HG02943 (cell line): Measurements from ENCODE around the gene ALG1L2.
"Not testable (repeated sequence)": the region's sequence is repeated elsewhere in the genome, so short reads cannot be mapped to it uniquely, and the experiment has no call there.

Experiments
- ATAC-seq: cut with Tn5 transposase; IDR thresholded peaks from one replicate; pipeline ENCODE4 v1.9.1; 2021; ENCODE audit warnings: mild to moderate bottlenecking, low read depth, moderate library complexity; ENCODE audit not compliant: unreplicated experiment

Gene ALG1L2

GRCh38 chr3:130093741-130094391, 12.2 kb downstream of the ALG1L2 start:
- ATAC-seq, result no peak

DNA sequence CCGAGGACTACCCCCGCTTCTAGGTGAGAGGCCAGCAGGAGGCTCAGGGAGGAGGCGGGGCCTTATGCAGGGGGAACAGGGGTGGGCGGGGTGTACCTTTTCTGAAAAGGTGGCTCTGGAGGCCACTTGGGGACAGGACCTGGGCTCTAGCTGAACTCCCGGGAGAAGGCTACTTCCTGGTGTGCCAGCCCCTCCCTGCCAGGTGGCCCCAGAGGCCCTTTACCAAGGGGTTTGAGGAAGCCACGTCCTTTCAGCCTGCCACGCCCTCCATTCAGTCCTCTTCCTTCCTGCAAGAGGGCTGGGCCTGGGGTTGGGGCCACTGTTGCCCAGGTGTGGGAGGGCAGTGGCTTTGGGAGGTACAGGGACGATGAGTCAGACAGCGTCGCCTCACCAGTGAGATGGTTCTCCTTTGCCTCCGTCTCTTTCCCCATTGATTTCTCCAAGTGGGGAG, 12.9 kb downstream of the ALG1L2 start:
- ATAC-seq, result not testable (repeated sequence)

DNA sequence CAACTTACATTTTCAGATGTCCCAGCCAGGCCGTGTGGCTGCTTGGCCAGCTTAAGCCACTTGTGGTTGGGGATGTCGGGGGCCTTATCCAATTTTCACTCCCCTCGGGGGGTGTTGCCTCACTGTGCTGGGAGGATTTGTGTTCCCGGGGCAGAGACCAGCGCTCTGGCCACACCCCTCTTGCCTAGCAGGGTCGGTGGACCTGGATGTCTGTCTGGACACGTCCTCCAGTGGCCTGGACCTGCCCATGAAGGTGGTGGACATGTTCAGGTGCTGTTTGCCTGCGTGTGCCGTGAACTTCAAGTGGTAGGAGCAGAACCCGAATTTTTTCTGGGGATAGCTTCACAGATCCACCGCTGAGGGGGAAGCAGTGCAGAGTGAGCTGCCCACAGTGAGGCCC, 14.2 kb downstream of the ALG1L2 start:
- not testable (repeated sequence) for ATAC-seq

- not testable (repeated sequence) for ATAC-seq
Observed at GRCh38 chr3:130097096-130097495, 15.5 kb downstream of the ALG1L2 start.

GRCh38 chr3:130097690-130098638, 16.3 kb downstream of the ALG1L2 start:
- ATAC-seq, result not testable (repeated sequence)

DNA sequence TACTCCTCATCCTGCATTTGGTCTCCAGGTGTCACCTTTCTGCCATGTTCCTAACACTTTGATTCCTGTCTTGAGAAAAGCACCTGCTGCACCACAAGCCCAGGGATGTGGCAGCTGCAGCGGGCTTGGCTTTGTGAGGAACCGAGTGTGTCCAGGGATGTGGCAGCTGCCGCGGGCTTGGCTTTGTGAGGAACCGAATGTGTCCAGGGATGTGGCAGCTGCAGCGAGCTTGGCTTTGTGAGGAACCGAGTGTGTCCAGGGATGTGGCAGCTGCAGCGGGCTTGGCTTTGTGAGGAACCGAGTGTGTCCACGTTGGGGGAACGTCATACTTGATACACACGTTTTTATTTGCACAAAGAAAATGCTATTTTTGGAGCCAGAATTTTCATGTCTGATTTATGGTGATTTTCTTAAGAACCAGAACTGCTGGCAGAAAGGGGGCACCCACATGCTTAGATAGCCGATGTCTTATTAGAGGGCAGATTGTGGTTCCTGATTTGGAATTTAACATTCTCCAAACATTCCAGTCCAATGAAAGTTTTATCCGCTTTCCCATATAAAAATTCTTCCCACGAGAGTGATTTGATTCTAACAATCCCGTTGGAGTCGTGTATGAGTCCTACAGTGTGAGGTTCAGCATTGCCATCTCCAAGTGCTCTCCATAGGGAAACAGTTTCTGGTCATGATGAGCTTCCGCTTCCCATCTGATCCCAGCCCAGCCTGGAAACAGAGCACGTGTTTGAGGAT, 17.2 kb downstream of the ALG1L2 start:
- not testable (repeated sequence) for ATAC-seq

GRCh38 chr3:130102545-130102944, 20.9 kb downstream of the ALG1L2 start:
- ATAC-seq, result not testable (repeated sequence)

DNA sequence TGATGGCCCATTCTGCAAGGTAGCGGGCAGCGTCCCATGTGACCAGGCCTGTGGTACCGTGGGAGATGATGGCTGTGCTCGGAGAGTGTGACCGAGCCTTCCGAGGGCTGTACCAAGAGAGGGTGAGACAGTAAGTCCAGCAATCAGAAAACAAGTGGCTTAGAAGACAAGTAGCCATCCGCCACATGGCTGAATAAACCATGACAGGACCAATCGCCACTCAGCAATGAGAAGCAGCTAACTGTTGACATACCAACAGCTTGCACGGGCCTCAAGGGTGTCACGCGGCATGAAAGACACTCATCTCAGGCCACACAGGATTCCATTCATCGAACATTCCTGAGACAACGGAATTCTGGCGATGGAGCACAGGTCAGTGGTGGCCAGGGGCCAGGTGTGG, 22.6 kb downstream of the ALG1L2 start:
- ATAC-seq, result not testable (repeated sequence)

DNA sequence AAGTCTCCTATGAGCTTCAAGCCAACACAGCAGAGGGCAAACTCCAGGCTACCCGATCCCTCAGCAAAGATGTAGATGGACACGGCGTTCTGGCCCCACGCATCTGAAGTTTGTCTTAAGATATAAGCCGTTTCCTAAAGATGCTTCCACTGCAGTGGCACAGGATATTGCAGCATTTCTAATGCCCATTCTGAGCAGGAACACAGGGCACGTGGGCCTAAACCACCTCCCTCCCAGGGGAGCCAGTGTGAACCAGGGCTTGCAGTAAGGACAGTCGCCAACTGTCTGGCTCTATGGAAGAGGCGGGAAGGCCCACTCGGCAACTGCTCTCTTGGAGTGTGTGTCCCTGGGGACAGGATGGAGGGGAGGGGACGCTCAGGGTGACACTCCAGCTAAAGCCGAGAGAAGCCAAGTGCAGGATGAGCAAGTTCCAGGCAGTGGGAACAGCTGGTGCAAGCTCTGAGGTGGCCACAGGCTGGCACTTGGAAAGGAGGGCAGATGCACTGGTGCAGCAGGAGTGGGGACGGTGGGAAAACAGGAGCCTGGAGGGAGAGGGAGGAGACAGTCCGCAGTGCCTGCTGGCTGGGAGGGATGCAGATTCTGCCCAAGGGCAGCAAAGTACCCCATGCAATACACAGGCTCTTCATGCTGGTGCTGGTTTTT, 25.8 kb downstream of the ALG1L2 start:
- ATAC-seq, result not testable (repeated sequence)

- not testable (repeated sequence) for ATAC-seq
Observed at GRCh38 chr3:130108836-130109585, 27.4 kb downstream of the ALG1L2 start.

- ATAC-seq, result not testable (repeated sequence)
Observed at GRCh38 chr3:130110386-130111169, 28.9 kb downstream of the ALG1L2 start.

DNA sequence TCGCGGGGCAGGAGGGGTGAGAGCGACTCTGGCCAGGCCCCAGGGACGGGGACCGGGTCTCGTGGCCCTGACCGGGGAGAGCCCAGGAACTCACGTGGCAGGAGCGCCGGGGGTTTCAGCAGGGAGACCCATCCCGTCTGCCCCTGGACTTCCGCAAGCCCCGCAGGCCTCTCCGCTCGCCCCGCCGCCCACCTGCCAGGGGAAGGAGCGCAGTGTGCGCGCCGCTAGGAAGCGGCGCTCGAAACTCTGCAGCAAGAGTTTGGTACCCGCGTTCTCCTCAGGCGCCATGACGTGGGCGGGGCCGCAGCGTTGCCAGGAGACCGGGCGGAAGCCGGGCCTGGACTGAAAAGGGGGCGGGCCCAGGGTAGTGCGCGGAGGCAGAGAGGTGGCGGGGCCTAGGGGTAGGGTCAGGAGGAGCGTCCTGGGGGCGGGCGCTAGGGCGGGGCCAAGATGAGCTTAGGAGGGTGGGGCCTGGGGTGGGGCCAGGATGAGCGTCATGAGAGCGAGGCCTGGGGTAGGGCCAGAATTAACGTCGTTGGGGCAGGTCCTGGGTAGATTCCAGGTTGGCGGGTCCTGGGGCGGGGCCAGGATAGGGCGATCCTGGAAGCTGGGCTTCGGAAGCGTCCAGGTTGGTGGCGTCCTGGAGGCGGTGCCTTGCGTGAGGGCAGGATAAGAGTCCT, 29.7 kb downstream of the ALG1L2 start:
- ATAC-seq, result peak; percentile 100

DNA sequence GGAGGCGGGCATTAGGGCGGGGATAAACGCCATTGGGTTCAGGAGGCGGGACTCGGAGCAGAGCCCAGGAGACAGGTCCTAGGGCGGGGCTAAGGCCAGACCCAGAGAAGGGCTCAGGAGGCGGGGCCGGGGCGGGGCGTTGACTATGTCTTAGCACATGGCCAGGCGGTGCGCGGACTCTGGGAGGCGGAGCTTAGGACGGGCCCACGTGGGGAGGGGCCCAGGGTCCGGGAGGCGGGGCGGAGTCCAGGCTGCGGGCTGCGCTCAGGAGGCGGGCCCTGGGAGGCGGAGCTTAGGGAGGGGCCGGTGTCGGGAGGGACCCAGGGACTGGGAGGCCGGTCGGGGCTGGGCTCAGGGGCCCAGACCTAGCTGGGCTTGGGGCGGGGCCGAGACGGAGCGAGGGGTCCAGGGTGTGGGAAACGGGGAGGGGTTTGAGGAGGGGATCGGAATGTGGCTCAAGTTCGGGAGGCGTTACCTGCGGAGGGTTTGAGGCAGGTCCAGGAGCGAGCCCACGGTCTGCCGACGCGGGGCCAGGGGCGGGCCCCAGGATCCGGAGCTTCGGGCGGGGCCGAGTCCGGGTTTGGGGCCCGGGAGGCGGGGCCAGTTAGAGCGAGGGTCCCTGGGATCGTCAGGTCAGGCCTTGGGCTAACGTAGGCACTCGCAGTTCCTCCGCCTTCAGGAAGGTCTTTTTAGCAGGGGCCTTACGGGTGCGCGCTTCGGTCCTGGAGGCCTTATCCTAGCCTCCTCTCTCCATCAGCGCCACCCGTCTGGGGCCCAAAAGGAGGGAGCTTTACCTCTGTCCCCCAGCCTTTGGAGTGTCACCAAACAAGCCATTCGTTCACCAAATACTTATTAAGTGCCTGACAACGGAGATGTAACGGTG, 30.5 kb downstream of the ALG1L2 start:
- ATAC-seq, result not testable (repeated sequence)

GRCh38 chr3:130112748-130113073, 31.1 kb downstream of the ALG1L2 start:
- not testable (repeated sequence) for ATAC-seq

DNA sequence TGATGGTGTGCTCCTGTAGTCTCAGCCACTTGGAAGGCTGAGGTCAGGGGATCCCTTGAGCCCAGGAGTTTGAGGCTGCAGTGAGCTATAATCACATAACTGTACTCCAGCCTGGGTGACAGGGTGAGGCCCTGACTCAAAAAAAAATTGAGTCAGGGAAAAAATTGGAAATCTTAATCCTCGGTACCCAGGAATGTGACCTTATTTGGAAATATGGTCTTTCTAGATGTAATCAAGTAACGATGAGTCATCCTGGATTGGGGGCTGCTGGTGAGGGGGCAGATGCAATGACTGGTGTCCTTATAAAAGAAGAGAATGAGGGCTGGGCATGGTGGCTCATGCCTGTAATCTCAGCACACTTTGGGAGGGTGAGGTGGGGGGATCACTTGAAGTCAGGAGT, 33.8 kb downstream of the ALG1L2 start:
- ATAC-seq, result not testable (repeated sequence)

- ATAC-seq, result no peak
Observed at GRCh38 chr3:130117933-130118332, 36.3 kb downstream of the ALG1L2 start.

DNA sequence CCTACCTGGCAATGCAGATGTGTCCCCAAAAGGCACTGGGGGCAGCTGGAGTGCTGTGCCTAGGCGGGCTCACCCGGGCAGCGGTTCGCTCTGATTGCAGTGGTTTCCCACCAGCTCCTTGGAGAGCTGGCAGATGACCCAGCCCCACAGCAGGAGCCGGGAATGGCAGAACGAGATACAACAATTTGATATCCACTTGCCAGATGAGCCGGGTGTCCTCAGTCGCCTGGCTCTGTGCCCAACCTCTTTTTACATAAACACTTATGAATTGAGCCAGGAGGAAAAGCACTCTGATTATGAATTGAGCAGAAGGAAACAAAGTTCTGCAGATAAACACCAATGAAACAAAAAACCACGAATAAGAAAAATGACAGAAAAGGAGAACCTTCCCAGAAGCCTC, 38.2 kb downstream of the ALG1L2 start:
- ATAC-seq, result not testable (repeated sequence)
